Kidney tubule cell (primary cell): ENCODE measurements around the gene SNX32.
A peak's percentile ranks its signal among the peaks of the same experiment; 100 is the strongest.

Source experiments
- DNase-seq: peaks from one replicate; pipeline ENCODE4 v3.0.0-alpha.2; 2018; ENCODE audit warnings: low spot score

Gene SNX32

GRCh38 chr11:65797711-65798110 is 36.1 kb upstream of the SNX32 start:
- DNase-seq, result no peak

- no peak for DNase-seq
Observed at GRCh38 chr11:65798882-65799281, 34.9 kb upstream of the SNX32 start.

DNA sequence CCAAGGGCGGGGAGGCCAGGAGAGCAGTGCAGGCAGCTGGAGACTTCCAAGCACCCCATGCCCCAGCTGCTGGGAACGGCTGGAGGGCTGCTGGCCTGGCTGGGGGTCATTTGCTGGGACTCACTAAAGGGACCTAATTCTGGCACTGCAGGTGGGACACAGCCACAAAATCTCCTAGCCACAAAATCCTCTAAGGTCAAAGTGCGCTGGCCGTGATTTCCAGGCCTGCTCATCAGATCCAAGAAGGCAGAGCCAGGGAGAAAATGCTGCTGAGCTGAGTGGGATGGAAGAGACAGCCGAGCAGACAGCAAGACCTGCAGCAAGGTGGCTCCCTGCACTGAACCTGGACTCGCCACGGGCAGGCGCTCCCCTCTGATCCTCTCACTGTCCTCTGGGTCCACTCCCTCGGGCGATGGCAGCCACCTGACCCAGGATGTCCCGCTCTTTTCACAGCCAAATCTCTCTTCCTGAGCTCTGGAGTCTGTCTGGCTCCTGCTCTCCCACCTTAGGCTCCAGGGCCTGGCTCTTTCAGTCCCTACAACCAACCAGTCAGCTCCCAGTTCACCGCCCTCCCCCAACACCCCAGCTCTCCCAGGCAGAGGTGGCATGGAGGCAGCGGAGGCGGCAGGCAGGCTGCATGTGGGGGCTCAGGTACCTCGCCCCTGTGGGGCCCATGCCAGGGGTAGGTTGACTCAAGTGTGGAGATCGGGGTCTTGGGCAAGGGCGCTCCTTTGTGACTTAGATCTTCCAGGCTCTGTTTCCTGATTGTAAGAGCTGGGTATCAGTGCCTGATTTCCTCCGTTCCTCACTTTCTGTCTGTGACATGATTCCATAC is 32.4 kb upstream of the SNX32 start:
- no peak for DNase-seq

DNA sequence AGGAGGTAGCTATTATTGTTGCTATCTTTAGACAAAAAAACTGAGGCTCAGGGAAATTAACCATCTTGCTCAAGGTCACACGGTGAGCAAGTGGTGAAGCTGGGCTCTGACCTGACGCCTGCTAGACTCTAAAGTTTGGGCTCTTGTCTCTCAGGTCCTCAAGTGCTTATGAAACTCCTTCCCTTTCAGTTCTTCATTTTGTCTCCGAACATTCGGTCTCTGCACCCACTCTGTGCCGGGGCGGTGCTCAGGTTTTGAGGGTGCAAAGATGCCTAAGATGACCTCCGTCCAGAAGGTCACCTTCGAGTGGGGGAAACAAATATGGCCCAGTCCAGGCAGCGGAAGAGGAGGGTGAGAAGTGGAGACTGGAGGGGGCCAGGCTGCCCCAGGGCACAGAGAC is 30.9 kb upstream of the SNX32 start:
- no peak for DNase-seq

DNA sequence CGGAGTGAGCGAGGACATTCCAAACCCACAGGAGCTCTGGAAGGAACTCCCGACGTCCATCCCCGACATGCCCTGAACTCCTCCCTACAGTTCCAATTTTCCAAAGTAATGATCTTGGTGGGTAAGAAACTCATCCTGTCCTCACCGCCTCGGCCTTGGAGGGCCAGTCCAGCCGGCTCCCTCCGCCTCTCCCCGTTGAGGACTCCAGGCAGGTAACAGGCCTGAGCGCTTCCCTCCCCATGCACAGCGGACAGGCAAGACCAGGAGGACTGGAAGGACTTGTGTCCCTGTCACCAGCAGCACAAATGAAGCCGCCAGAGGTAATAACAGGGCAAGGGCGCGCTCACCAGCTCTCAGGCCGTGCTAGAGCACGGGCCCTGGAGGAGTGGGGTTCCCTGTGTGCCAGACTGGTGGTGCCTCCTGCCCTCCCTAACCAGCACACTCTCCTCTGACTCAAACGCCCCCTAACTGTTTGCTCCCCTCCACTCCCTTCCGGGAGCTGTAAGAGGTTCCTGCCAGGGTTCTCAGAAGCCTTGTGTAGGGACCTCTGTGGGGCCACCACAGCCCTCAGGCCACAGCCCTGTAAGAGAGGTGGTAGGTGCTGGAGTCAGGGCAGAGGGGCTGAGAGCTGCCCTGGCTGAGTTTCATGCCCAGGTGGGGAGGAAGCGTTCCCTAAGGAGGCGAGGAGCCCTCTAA is 29.8 kb upstream of the SNX32 start:
- no peak for DNase-seq

- no peak for DNase-seq
Observed at GRCh38 chr11:65806979-65807378, 26.8 kb upstream of the SNX32 start.

DNA sequence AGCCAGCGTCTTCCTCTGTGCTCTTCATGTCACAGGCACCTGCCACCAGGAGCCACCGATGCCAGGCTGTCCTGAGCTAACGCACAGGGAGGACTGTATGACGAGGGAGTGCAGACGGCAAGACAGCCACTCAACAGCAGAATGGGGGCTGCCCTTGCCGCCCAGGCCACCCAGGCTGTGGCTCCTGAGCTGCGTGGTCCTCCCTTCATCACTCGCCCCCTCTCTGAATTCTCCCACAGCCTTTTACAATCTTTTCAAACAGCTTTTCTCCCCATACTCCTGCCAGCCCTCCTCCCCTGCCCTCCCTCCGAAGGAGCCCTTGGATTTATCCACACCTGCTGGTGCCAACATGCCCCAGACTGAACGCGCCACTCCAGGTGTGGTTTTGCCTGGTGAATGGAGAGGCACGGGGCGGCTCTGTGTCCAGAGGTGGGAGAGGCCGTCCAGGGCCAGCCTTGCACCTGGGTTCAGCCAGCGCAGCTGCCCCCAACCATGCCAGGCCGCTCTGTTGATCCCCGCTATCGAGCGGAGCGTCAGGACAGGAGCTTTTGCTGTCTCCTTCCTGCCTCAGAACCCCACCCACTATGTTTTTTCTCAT is 24.9 kb upstream of the SNX32 start:
- DNase-seq, result no peak

DNA sequence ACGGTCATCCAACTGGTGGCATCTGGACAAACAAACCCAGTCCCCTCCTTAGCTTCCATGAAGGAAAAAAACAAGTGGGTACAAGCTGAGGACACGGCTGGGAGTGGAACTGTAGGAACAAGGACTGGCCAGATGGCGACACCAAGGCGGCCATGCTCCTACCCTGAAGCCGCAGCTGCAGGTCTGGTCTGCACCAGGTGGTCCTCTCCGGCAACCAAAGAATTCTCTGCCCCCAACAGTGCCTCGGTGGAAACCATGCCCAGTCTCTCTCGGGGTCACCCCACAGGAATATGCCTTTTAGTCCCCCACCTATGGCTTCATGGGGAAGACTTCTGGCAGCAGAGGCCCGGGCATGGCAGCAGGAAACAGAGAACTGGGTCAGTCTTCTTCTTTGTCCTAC is 24.3 kb upstream of the SNX32 start:
- no peak for DNase-seq

GRCh38 chr11:65810046-65810868 is 23.5 kb upstream of the SNX32 start:
- no peak for DNase-seq

DNA sequence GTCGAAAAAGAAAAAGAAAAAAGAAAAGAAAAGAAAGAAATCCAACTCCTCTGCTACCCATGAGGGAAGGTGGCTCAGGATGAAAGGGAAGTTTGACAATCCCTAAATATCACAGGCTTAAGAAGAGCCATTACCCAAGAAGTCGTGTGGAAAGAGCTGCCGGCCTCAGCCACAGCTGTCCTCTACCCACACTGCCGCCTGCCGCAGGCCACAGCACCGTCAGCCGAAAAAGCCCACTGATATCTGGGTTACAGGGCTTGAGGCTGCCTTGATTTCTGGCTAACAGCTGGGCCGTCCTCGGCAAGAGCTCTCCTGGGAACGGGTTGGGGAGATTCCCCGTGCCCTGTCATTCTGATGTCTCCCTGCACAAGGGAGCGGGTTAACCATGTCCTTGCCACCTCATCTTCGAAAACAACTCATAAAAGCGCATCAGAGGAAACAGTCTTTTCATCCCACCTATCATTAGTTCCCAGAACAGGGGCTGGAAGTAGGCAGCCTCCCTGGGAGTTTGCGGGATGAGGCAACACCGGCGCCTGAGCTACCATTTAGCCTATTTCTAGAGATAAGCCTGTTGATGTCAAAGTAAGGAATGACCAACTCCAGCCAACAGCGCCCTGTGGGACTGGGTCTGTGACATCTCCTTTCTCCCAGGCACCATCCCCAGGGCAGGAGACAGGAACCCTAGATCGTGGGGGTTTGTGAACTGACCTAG is 21.8 kb upstream of the SNX32 start:
- no peak for DNase-seq

- DNase-seq, result peak; percentile 16
Observed at GRCh38 chr11:65814131-65814985, 19.4 kb upstream of the SNX32 start.

DNA sequence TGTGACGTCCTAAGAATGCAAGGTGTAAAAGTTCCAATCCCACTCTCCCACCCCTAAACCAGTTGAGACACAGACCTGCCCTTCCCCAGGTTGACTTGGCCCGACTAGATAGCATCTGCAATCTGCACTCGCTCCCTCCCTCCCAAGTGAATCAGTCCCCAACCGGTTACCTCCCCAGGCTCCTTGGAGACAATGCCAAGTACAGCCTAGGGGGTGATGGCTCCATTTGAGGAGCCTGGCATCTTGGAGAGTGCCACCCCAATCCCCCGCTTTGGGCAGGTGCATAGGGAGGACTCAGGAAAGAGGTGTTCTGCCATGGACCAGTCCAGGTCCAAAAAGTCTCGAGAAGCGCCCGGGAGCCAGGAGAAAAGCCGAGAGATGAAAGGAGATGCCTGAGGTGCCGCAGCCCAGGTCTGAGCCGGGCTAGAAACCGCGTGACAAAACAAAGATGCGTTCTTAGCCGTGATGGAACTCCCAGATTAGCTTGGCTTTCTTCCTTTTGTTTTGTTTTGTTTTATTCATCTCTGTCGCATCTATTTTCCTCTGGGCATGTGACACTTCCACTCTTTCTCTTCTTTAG is 18.7 kb upstream of the SNX32 start:
- no peak for DNase-seq

DNA sequence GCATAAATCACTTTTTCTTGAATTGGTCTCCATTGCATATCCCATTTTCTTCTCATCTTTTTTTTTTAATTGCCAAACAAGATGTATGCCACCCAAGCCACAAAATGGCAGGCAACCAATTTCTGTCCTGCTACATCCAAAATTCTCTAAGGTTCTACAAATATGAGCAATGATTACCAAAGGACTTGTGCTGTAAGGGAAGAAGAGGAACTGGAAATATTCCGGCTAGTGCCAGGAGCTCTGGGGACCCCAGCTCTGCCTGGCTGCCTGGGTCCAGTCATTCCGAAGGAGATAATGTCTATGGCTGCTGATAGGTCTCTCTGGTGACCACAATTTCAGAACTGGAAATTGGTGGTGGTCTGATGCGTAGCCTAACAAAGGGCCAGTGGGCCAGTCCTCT is 17.1 kb upstream of the SNX32 start:
- no peak for DNase-seq

DNA sequence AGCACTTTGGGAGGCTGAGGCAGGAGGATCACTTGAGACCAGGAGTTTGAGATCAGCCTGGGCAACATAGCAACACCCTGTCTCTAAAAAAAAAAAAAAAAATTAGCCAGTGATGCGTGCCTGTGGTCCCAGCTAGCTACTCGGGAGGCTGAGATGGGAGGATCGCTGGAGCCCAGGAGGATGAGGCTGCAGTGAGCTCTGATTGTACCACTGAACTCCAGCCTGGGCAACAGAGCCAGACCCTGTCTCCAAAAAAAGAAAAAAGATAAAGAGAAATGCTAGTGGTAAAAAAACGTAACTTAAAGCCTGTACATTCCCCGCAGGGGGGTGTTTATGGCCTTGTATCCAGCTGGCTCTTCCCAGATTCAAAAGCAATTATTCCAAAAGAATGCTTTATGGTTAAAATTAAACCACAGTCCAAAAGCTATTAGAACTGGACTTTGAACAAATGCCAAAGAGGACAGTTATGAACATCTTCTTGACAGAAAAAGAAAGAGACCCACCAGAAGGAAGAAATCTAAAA is 16.4 kb upstream of the SNX32 start:
- DNase-seq, result no peak

- peak; percentile 86 for DNase-seq
Observed at GRCh38 chr11:65817835-65818680, 15.7 kb upstream of the SNX32 start.

- no peak for DNase-seq
Observed at GRCh38 chr11:65821107-65821506, 12.7 kb upstream of the SNX32 start.

DNA sequence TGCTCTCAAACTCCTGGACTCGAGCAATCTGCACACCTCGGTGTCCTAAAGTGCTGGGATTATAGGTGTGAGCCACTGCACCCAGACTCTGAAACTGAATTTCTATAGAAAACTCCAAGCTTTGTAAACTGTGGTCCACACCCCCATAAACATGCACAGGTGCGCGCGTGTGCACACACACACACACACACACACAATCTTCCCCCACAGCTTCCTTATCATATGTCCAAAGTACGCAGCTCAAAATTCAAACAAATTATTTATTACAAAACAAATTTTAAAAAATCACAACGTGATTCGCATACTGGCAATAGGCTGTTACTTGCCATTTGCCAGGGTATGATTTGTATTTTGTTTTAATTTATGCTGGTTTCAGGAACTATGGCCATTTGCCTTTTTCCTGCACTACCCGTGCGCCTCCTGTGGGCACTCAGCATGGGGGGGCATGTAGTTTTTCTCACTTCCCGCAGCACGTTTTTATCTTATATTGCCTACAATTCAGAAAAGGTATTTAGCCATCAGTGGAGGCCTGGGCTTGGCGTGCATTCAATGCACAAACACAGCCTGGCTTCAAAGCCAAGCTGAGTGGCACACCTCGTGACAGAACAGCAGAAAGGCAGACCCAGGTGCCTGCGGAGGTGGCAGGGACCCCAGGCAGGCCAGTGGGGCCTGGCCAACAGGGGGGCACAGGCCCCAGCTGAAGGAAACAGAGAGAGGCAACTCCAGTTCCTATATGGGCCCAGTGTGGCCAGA is 10.8 kb upstream of the SNX32 start:
- no peak for DNase-seq

DNA sequence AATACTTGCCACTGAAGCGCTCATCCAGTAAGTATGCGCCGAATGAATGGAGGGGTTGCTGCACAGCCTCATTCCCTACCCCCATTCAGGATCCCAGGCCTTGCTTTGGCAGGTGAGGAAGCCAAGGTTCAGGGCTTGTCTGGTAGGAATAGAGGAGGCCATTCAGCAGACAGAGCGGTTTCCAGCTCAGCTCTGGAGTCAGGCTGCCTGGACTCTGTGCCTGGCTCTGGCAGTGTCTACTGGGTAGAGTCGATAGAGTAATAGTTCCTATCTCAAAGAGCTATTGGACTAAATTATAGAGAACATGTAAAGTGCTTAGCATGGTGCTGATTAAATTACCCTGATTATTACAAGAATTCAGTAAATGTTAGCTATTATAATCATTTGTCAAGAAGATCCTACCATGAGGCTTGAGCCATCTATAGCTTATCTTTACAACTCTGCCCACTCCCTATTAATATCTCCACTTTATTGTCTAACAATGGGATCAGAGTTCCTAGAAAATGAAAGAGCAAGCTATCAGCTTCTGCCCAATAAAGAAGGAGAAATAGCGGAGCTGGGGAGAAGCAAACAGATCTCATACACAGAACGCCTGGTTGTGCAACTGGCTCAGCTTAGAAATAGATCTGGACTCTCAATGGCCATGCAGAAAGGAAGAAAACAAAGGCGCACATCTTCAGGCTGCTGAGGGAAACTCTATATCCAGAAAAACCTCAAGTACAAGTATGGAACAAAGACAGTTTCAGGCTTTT is 6.6 kb upstream of the SNX32 start:
- DNase-seq, result no peak
